ENCODE data around the gene CLBA1.
"Not testable (repeated sequence)": the region's sequence is repeated elsewhere in the genome, so short reads cannot be mapped to it uniquely, and the experiment has no call there.

Gene CLBA1

GRCh38 chr14:105022276-105022670 is 36.7 kb downstream of the CLBA1 start:
- no peak for DNase-seq (ENCODE audit: low read depth in 3 of 3)

DNA sequence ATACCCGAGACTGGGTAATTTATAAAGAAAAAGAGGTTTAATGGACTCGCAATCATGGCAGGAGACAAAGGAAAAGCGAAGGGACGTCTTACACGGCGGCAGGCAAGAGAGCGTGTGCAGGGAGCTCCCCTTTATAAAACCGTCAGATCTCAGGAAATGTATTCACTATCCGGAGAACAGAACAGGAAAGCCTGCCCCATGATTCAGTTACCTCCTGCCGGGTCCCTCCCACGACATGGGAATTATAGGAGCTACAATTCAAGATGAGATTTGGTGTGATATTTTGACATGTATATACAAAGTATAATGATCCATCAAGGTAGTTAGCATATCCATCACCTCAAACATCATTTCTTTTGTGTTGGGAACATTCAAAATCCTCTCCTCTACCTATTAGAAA is 37.6 kb downstream of the CLBA1 start:
- no peak for DNase-seq (ENCODE audit: low read depth in 3 of 3)

DNA sequence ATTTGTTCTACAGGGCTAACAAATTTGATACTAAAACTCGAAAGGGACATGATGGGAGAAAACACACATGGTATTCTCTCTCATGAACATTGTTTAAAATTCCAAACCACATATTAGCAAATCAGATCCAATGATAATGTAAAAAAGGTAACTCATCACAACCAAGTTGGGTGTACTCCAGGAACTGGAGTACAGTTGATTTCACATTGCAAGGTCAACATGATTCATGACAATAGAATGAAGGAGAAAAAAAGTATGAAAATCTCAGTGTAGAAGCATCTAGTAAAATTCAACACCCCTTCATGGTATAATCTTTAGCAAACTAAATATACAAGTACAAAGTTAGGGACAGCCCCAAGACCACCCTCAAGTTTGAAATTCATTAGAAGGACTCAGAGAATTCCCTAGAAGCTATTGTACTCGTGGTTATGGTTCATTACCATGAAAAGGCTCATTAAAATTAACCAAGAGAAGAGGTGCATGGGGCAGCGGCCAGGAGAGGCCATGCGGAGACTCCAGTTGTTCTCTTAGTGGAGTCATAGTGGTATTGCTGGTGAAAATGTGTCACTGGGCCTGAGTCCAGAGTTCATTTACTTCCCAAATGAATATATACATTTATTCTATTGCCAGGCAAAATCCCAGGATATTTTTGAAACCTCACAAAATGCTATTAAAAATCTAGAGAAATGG is 38.3 kb downstream of the CLBA1 start:
- no peak for DNase-seq (ENCODE audit: low read depth in 3 of 3)

DNA sequence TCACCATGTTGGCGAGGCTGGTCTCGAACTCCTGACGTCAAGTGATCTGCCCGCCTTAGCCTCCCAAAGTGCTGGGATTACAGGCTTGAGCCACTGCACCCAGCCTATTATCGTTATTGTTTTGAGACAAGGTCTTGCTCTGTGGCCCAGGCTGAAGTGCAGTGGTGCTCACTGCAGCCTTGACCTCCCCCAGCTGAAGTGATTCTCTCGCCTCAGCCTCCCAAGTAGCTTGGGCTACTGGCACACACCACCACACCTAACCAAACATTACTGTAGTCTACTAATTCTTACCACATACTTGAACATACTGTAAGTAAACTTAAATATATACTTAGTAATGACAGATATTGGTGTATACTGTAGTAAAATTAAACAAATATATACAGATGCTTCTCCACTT is 39.8 kb downstream of the CLBA1 start:
- no peak for DNase-seq (ENCODE audit: low read depth in 3 of 3)

DNA sequence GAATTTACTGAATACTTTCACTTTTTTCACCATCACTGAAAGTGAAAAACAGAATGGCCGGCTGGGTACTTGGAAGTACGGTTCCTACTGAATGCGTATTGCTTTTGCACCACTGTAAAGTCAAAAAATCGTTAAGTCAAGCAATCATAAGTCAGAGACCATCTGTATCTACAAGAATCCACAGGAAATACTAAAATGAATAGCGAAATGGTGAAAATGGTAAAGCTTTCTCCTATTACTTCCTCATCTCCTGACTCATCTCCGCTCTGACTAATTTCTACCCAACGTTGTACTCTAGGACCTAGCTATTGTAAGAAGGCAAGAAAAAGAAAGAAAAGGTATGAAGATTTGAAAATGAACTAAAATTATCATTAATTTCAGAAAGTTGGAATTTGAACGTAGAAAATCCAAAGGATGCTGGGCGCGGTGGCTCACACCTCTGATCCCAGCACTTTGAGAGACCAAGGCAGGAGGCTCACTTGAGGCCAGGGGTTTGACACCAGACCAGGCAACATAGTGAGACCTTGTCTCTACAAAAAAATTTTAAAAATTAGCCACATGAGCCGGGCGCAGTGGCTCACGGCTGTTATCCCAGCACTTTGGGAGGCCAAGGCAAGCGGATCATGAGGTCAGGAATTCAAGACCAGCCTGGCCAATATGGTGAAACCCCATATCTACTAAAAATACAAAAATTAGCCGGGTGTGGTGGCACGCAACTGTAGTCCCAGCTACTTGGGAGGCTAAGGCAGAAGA is 40.6 kb downstream of the CLBA1 start:
- no peak for DNase-seq (ENCODE audit: low read depth in 3 of 3)

- DNase-seq (ENCODE audit: low read depth in 3 of 3): no peak
These were observed 41.4 kb downstream of the CLBA1 start for GRCh38 chr14:105026802-105027563.

DNA sequence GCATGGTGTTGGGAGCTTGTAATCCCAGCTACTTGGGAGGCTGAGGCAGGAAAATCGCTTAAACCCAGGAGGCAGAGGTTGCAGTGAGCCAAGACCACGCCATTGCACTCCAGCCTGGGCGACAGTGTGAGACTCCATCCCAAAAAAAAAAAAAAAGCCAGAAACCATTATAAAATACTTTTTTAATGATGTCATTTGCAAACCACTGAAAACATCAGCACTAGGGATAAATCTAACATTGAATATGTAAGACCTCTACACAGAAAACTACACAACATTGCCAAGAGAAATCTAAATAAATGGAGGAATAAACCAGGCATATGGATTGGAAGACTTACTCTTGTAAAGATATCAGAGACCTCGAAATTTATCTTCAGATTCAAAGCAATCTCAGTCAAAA is 42.1 kb downstream of the CLBA1 start:
- DNase-seq (ENCODE audit: low read depth in 3 of 3): not testable (repeated sequence)

DNA sequence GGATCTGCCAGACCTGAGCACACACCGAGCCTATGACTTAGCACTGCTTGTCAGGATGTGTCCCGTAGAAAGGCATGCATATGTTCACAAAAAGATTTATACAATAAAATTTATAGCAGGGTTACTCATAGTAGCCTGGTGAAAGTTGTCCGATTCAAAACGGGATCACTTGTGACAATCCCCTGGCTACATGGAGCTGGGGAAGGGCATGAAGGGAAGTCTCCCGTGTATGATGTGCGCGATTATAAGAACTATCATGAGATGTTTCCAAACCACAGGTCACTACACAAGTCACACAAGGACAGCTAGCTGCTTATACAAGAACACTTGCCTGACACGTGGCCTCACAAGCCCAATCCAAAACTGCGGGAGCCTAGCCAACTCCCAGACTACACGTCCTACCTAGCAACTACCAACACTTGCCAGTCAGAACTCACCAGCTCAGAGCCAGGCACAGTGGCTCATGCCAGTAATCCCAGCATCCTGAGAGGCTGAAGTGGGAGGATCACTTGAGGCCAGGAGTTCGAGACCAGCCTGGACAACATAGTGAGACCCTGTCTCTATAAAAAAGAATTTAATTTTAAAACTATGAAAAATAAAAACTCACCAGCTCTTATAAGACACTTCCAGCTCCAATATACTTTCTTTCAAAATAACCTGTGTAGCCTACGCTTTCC is 42.8 kb downstream of the CLBA1 start:
- no peak for DNase-seq (ENCODE audit: low read depth in 3 of 3)

GRCh38 chr14:105029402-105029801 is 43.8 kb downstream of the CLBA1 start:
- no peak for DNase-seq (ENCODE audit: low read depth in 3 of 3)

DNA sequence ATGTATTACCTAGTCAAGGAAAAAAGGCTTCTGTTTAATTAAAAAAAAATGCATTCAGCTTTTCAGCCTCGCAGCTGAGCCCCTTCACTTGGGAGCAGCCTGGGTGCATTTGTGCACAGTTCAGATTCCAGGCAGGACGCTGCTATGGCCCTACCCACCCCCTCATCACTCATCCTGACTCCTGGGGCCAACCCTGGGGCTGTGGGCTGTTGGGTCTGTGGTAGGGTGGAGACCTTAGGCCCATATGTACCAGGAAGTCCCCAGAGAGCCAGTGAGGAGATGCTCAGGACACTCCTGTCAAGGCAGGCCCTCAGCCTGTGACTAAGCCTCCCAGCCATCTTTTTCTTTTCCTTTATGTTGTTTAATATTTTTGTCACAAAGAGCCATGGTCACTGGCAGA is 44.6 kb downstream of the CLBA1 start:
- no peak for DNase-seq (ENCODE audit: low read depth in 3 of 3)

DNA sequence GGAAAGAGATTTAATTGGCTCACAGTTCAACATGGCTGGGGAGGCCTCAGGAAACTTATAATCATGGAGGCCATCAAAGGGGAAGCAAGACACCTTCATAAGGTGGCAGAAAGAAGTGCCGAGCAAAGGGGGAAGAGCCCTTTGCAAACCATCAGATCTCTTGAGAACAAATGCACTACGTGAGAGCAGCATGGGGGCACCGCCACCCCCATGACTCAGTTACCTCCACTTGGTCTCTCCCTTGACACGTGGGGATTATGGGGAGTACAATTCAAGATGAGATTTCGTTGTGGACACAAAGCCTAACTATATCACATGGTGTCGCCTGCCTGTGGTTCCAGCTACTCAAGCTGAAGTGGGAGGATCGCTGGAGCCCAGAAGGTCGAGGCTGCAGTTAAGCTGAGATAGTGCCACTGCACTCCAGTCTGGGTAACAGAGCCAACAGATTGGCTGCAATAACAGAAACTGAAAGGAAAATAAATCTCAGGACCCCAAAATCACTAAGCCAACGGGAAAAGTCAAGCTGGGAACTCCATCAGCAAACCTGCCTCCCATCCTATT is 45.3 kb downstream of the CLBA1 start:
- DNase-seq (ENCODE audit: low read depth in 3 of 3): no peak

DNA sequence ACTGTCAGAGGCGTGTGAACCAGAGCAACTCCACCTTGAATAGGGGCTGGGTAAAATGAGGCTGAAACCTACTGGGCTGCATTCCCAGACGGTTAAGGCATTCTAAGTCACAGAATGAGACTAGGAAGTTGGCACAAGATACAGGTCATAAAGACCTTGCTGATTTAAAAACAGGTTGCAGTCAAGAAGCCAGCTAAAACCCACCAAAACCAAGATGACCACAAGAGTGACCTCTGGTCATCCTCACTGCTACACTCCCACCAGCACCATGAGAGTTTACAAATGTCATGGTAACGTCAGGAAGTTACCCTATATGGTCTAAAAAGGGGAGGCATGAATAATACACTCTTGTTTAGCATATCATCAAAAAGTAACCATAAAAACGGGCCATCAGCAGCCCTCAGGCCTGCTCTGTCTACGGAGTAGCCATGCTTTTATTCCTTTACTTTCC is 46.9 kb downstream of the CLBA1 start:
- DNase-seq (ENCODE audit: low read depth in 3 of 3): not testable (repeated sequence)

- DNase-seq (ENCODE audit: low read depth in 3 of 3): not testable (repeated sequence)
These were observed 47.9 kb downstream of the CLBA1 start for GRCh38 chr14:105033412-105033900.

GRCh38 chr14:105034315-105035039 is 48.9 kb downstream of the CLBA1 start:
- DNase-seq (ENCODE audit: low read depth in 3 of 3): no peak

DNA sequence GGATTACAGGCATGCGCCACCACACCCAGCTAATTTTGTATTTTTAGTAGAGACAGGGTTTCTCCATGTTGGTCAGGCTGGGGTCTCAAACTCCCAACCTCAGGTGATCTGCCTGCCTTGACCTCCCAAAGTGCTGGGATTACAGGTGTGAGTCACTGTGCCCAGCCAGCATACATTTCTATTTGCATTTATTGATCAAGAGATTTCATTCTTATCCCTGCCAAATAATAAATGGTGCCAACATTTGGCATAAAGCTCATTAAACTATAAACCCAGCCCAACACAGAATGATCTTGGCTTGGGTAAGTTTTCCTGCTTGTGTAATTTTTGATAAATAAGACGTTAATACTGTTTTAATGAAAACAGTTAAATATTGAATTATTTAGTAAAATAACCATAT is 50.0 kb downstream of the CLBA1 start:
- DNase-seq (ENCODE audit: low read depth in 3 of 3): not testable (repeated sequence)

DNA sequence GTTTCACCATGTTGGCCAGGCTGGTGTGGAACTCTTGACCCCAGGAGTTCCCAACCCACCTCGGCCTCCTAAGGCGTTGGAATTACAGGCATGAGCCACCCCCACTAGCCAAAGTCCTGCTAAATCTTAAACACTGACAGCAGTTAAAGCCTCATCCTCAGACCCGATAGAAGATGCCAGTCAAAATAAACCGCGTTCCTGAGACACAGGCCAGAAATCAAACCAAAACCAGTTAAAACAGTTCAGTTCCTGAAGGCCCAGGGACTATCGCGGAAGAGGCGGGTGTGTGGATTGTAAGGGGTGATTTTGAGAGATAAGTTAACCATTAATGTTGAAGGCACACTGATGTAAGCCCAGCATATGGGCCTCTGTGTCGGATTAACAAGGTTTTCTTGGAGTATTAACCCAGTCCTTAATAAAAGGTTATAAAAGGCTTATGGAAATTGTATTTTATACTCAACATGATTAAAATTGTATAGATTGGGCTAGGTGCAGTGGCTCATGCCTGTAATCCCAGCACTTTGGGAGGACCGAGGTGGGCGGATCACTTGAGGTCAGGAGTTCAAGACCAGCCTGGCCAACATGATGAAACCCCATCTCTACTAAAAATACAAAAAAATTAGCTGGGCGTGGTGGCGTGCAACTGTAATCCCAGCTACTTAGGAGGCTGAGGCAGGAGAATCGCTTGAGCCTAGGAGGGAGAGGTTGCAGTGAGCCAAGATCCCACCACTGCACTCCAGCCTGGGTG is 54.0 kb downstream of the CLBA1 start:
- DNase-seq (ENCODE audit: low read depth in 3 of 3): no peak

DNA sequence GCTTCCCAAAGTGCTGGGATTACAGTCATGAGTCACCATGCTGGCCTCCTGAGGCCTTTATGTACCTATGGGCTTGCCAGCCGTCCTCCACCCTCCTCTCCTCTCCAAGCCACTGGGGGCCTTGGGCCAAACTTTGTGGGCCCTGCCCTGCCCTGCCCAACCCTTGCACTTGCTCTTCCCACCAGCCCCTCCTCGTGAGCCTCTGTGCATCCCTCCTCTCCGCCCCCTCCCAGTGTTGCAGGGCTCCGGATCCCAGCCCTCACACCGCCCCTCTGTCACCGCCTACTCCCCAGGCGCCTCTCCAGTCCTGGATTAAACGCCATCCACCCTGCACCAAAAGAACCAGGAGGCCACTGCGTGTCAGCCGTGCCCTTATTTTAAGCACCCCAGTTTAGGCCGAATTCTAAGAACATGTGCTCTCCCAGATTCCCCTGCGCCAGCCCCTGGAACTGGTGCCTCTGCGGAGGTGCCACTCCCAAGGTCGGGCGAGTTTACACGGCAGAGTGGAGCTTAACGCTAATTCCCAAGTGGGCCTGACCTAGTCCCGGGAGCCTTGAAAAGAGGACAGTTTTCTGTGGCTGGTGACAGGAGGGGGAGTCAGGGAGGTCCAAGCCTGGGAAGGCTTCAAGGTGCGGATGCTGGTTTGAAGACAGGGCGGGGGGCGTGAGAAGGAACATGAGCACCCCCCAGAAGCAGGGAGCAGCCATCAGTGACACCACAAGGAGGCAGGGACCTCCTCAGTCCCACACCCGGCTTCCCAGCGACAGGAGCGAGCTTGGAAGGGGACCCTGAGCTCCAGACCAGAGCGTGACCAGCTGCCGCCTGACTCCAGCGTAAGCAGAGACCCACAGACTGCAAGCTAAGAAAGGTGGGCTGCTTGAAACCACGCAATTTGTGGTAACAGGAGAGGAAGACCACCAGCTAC is 56.5 kb downstream of the CLBA1 start:
- no peak for DNase-seq (ENCODE audit: low read depth in 3 of 3)

DNA sequence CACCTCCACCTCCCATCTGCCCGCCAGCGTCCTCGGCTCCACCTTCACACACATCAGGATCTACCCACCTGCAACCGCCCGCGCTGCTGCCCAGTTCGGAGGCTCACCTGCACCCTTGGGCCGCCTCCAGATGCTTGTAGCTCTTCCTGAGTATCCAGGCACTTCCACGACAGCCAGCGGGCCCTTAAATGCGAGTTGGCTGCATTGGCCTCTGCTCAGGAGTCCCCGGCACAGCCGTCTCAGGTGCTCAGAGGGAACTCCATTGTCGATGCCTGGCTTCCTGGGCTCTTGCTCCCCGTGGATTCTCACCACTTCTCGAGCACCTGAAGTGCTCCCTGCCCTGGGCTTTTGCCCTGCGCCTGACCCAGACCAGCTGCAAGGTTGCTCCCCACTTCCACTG is 57.2 kb downstream of the CLBA1 start:
- no peak for DNase-seq (ENCODE audit: low read depth in 3 of 3)

GRCh38 chr14:105043641-105044040 is 58.1 kb downstream of the CLBA1 start:
- no peak for DNase-seq (ENCODE audit: low read depth in 3 of 3)
